ENCODE results near the gene ACP1. TPM values are rescaled to one million over a fixed set of nuclear protein-coding genes. Genes with fewer than 3 reads are reported as not detected.

The ACP1 gene
- total and polyA plus RNA-seq, 10 of the 15 experiments (the other 5 are each of a cell fraction or from before 2014, with no cell fraction given), result 120 to 468 (median 175) TPM

DNA sequence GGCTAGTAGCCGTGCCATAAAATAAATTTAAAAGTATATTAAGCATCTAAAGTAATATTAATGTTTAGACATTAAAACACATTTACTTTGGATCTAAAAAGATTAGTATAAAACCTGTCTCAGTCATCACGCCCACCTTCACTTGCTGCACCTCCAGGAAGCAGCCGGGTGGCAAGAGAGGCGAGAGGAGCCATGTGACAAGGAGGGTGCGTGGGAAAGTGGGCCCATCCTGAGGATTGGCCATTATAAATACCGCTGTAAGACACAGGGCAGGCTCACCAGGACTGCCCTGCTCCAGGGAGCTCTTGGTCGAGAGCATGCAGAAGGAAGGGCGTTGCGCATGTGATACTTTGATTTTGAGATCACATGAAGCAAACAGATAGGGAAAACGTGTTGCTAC is 57.6 kb downstream of the ACP1 start (continued):
- TF ChIP-seq REST (IDR thresholded peaks at IDR 0.05; ENCODE audit: low read depth, low read length) (no peak), ZNF384 (IDR thresholded peaks at IDR 0.05; ENCODE audit: borderline replicate concordance, low read depth, low read length) (no peak), WRNIP1 (IDR thresholded peaks at IDR 0.05; ENCODE audit: borderline replicate concordance, low read depth, low read length) (no peak), SUPT20H (IDR thresholded peaks at IDR 0.05; ENCODE audit: borderline replicate concordance, control insufficient read depth, low read depth, low read length) (no peak), SMAD1 (IDR thresholded peaks at IDR 0.05; ENCODE audit: low read depth, partially characterized antibody) (no peak)
- TF ChIP-seq, protein P1, sequence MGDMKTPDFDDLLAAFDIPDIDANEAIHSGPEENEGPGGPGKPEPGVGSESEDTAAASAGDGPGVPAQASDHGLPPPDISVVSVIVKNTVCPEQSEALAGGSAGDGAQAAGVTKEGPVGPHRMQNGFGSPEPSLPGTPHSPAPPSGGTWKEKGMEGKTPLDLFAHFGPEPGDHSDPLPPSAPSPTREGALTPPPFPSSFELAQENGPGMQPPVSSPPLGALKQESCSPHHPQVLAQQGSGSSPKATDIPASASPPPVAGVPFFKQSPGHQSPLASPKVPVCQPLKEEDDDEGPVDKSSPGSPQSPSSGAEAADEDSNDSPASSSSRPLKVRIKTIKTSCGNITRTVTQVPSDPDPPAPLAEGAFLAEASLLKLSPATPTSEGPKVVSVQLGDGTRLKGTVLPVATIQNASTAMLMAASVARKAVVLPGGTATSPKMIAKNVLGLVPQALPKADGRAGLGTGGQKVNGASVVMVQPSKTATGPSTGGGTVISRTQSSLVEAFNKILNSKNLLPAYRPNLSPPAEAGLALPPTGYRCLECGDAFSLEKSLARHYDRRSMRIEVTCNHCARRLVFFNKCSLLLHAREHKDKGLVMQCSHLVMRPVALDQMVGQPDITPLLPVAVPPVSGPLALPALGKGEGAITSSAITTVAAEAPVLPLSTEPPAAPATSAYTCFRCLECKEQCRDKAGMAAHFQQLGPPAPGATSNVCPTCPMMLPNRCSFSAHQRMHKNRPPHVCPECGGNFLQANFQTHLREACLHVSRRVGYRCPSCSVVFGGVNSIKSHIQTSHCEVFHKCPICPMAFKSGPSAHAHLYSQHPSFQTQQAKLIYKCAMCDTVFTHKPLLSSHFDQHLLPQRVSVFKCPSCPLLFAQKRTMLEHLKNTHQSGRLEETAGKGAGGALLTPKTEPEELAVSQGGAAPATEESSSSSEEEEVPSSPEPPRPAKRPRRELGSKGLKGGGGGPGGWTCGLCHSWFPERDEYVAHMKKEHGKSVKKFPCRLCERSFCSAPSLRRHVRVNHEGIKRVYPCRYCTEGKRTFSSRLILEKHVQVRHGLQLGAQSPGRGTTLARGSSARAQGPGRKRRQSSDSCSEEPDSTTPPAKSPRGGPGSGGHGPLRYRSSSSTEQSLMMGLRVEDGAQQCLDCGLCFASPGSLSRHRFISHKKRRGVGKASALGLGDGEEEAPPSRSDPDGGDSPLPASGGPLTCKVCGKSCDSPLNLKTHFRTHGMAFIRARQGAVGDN (IDR thresholded peaks at IDR 0.05), result no peak
